HEK293 (cell line): ENCODE measurements around the gene KDELR1.

ENCODE experiments used
- GLI4 ChIP-seq: fragments of 450-650 bp; formaldehyde crosslinking; IDR thresholded peaks from 2 replicates; pipeline ENCODE4 v1.5.1; 2016; ENCODE audit warnings: missing biosample characterization, missing genetic modification characterization
- ZBTB7A ChIP-seq: fragments of 450-650 bp; formaldehyde crosslinking; IDR thresholded peaks from 2 replicates; pipeline ENCODE4 v1.5.1; 2016; ENCODE audit warnings: low read depth, missing biosample characterization, missing genetic modification characterization
- ZNF10 ChIP-seq: fragments of 450-650 bp; formaldehyde crosslinking; IDR thresholded peaks from 2 replicates; pipeline ENCODE4 v1.5.1; 2017; ENCODE audit warnings: missing biosample characterization, missing genetic modification characterization
- ZNF184 ChIP-seq: fragments of 450-650 bp; IDR thresholded peaks from 2 replicates; pipeline ENCODE4 v1.5.1; 2018; ENCODE audit warnings: missing biosample characterization, mild to moderate bottlenecking, missing genetic modification characterization
- ZNF266 ChIP-seq: fragments of 450-650 bp; formaldehyde crosslinking; IDR thresholded peaks from 2 replicates; pipeline ENCODE4 v1.5.1; 2016; ENCODE audit warnings: missing biosample characterization, missing genetic modification characterization, low read depth
- ZNF404 ChIP-seq: fragments of 450-650 bp; formaldehyde crosslinking; IDR thresholded peaks from 2 replicates; pipeline ENCODE4 v1.5.1; 2017; ENCODE audit warnings: missing biosample characterization, missing genetic modification characterization
- ZNF660 ChIP-seq: fragments of 450-650 bp; IDR thresholded peaks from 2 replicates; pipeline ENCODE4 v1.5.1; 2018; ENCODE audit warnings: missing biosample characterization, mild to moderate bottlenecking, missing genetic modification characterization
- ZXDB ChIP-seq: fragments of 450-650 bp; formaldehyde crosslinking; IDR thresholded peaks from 2 replicates; pipeline ENCODE4 v1.5.1; 2016; ENCODE audit warnings: missing biosample characterization, missing genetic modification characterization
- TF ChIP-seq, protein P1 (sequence below): fragments of 450-650 bp; formaldehyde crosslinking; IDR thresholded peaks from 2 replicates; pipeline ENCODE4 v1.5.1; 2016; ENCODE audit warnings: missing biosample characterization, missing genetic modification characterization
- TF ChIP-seq, protein P2 (sequence below): fragments of 450-650 bp; formaldehyde crosslinking; IDR thresholded peaks from 2 replicates; pipeline ENCODE4 v1.5.1; 2016; ENCODE audit warnings: missing biosample characterization, missing genetic modification characterization, low read depth
- TF ChIP-seq, protein P3 (sequence below): fragments of 450-650 bp; formaldehyde crosslinking; IDR thresholded peaks from 2 replicates; pipeline ENCODE4 v1.5.1; 2017; ENCODE audit warnings: missing biosample characterization, missing genetic modification characterization

DNA sequence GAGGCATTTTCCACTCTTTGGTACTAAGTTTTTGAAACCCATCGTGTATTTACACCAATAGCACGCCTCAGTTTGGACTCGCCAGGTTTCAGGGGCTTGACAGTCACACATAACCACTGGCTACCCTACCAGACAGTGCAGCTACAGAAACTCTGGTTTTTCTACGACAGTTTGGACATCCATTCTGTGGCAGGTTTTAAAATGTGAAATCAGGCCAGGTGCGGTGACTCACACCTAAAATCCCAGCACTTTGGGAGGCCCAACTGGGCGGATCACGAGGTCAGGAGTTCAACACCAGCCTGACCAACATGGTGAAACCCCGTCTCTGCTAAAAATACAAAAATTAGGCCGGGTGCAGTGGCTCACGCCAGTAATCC is 13.2 kb downstream of the KDELR1 start:
- TF ChIP-seq ZXDB (no peak), GLI4 (tag by site-specific recombination) (no peak), ZNF404 (no peak), ZBTB7A (tag by site-specific recombination) (no peak), ZNF266 (tag by site-specific recombination) (no peak), ZNF184 (tag by site-specific recombination) (no peak), ZNF660 (no peak), ZNF10 (tag by site-specific recombination) (no peak)
- TF ChIP-seq, protein P1, sequence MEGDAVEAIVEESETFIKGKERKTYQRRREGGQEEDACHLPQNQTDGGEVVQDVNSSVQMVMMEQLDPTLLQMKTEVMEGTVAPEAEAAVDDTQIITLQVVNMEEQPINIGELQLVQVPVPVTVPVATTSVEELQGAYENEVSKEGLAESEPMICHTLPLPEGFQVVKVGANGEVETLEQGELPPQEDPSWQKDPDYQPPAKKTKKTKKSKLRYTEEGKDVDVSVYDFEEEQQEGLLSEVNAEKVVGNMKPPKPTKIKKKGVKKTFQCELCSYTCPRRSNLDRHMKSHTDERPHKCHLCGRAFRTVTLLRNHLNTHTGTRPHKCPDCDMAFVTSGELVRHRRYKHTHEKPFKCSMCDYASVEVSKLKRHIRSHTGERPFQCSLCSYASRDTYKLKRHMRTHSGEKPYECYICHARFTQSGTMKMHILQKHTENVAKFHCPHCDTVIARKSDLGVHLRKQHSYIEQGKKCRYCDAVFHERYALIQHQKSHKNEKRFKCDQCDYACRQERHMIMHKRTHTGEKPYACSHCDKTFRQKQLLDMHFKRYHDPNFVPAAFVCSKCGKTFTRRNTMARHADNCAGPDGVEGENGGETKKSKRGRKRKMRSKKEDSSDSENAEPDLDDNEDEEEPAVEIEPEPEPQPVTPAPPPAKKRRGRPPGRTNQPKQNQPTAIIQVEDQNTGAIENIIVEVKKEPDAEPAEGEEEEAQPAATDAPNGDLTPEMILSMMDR (tag by site-specific recombination): no peak
- TF ChIP-seq, protein P2, sequence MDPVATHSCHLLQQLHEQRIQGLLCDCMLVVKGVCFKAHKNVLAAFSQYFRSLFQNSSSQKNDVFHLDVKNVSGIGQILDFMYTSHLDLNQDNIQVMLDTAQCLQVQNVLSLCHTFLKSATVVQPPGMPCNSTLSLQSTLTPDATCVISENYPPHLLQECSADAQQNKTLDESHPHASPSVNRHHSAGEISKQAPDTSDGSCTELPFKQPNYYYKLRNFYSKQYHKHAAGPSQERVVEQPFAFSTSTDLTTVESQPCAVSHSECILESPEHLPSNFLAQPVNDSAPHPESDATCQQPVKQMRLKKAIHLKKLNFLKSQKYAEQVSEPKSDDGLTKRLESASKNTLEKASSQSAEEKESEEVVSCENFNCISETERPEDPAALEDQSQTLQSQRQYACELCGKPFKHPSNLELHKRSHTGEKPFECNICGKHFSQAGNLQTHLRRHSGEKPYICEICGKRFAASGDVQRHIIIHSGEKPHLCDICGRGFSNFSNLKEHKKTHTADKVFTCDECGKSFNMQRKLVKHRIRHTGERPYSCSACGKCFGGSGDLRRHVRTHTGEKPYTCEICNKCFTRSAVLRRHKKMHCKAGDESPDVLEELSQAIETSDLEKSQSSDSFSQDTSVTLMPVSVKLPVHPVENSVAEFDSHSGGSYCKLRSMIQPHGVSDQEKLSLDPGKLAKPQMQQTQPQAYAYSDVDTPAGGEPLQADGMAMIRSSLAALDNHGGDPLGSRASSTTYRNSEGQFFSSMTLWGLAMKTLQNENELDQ (tag by site-specific recombination): no peak
- TF ChIP-seq, protein P3, sequence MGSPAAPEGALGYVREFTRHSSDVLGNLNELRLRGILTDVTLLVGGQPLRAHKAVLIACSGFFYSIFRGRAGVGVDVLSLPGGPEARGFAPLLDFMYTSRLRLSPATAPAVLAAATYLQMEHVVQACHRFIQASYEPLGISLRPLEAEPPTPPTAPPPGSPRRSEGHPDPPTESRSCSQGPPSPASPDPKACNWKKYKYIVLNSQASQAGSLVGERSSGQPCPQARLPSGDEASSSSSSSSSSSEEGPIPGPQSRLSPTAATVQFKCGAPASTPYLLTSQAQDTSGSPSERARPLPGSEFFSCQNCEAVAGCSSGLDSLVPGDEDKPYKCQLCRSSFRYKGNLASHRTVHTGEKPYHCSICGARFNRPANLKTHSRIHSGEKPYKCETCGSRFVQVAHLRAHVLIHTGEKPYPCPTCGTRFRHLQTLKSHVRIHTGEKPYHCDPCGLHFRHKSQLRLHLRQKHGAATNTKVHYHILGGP (tag by site-specific recombination): no peak
